Stomach smooth muscle (tissue), 2 donors: ENCODE measurements around the gene PRPF6.

Experiments
- H3K27ac ChIP-seq: one replicate; pipeline ENCODE4 v1.7.0; 2013; ENCODE audit warnings: mild to moderate bottlenecking, low read length, inconsistent platforms
- H3K27me3 ChIP-seq, 2 donors: one replicate each; pipeline ENCODE4 v1.7.0; 2013; ENCODE audit warnings: low read length in 2 of 2; ENCODE audit not compliant: insufficient read depth in 2 of 2, control insufficient read depth in 1 of 2
- H3K36me3 ChIP-seq, 2 donors: one replicate each; pipeline ENCODE4 v1.7.0; 2013; ENCODE audit warnings: low read length in 2 of 2; ENCODE audit not compliant: control insufficient read depth in 2 of 2, insufficient read depth in 2 of 2
- H3K4me1 ChIP-seq: one replicate; pipeline ENCODE4 v1.7.0; 2013; ENCODE audit warnings: low read length; ENCODE audit not compliant: control insufficient read depth, insufficient read depth
- H3K4me3 ChIP-seq, 2 donors: one replicate each; pipeline ENCODE4 v1.7.0; 2013; ENCODE audit warnings: low read length in 2 of 2
- H3K9ac ChIP-seq, 2 donors: one replicate each; pipeline ENCODE4 v1.7.0; 2013; ENCODE audit warnings: low read length in 2 of 2, mild to moderate bottlenecking in 1 of 2
- H3K9me3 ChIP-seq, 2 donors: one replicate each; pipeline ENCODE4 v1.7.0; 2013; ENCODE audit warnings: low read length in 2 of 2; ENCODE audit not compliant: control insufficient read depth in 2 of 2
- donor health status: healthy.
- donor health status: Pancreatic carcinoma.

Gene PRPF6

GRCh38 chr20:64064145-64064698 is 83.3 kb downstream of the PRPF6 start:
- Histone ChIP-seq H3K27me3 (no peaks in the 10 kb centered on the region), H3K4me1 (peaks cover 27% of the 10 kb centered on the region), H3K4me3 (peak overlapping the region; percentile 83 to 87), H3K9ac (peak overlapping the region; percentile 71 to 75), H3K9me3 (no peaks in the 10 kb centered on the region), H3K27ac (peak overlapping the region; percentile 24), H3K36me3 (no peaks in the 10 kb centered on the region)

DNA sequence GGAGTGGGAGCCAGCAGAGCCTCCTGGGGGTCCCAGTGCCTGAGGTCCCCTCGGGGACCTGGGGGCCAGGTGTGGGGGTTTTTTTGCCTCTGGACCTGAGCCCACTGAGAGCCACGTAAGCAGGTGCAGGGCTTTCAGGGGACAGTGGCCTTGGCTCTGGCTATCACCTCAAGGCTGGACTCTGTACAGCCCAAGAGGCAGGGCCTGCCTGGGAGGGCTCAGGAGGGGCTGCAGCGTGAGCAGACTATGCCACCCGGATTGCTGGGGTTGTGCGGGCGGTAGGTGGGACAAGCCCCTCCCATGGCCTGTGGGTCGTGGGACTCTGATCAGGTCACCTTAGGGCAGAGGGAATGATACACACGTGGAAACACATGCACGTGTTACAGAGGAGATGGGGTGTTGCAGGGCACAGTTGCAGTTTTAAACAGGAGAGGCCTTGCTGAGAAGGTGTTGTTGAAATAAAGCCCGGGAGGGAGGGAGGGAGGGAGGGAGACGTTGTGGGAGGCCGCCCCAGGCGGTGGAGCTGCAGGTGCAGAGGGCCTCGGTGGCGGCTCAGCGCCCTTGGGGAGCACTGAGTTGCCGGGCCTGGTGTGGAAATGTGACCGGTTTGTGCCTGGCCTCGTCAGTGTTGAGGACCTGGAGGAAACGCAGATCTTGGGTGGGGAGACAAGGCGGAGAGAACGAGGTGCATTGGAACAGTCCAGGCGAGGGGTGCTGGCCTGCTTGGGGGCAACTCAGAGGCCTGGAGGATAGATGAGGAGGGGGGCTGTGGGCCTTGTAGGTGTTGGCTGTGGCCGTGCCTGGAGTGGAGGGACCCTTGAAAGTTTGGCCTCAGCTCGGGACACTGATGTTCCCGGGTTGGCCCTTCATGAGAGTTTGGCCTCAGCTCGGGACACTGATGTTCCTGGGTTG is 84.4 kb downstream of the PRPF6 start:
- Histone ChIP-seq H3K9me3 (no peaks in the 10 kb centered on the region), H3K9ac (no peak overlapping the region), H3K4me1 (peaks cover 27% of the 10 kb centered on the region), H3K36me3 (no peaks in the 10 kb centered on the region), H3K27me3 (no peaks in the 10 kb centered on the region), H3K27ac (no peak overlapping the region), H3K4me3 (no peak overlapping the region)

DNA sequence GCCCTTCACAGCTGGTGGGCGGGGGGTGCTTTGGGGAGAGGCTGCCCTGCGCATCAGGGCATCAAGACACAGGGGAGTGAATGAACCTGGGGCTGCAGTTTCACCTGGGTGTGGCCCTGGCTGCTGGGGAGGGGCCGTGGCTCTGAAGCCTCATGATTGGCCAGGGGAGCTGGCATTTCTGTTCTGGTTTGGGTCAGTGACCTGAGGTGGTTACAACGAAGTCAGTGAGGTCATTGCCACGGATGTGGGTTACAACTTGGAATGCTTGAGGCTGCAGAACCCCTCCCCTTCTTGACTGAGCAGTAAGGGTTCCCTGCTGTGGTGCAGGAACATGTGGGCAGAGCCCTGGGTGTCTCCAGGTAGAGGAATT is 85.0 kb downstream of the PRPF6 start:
- Histone ChIP-seq H3K36me3 (no peaks in the 10 kb centered on the region), H3K9ac (no peak overlapping the region), H3K4me3 (no peak overlapping the region), H3K4me1 (peaks cover 27% of the 10 kb centered on the region), H3K9me3 (no peaks in the 10 kb centered on the region), H3K27ac (no peak overlapping the region), H3K27me3 (no peaks in the 10 kb centered on the region)

DNA sequence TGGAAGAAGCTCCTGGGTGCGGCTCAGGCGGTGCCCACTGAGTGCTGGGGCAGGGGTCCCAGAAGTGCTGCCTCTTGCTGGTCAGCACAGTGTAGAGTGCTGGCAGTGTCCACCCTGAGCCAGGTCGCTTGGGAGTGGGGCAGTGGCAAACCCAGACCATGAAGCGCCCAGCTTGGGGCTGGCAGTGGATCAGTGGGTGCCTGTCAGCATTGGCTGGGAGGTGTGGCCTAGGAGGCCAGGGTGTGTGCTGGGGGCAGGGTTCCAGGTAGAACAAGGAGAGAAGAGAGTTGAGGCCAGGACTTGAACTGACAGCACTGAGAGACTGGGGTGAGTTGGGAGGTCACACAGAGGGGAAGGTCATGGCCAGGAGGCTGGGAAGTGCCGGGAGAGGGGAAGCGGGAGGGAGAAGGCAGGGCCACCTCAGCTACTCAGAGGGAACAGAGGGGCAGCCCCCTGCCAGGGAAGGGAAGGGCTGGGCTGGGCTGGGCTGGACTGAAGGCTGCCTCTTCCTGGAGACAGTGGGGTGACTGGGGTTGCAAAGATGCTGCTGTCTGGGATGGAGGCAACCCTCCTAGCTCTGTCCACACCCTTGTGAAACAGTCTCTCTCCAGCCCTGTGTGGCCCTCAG is 86.2 kb downstream of the PRPF6 start:
- Histone ChIP-seq H3K4me3 (no peak overlapping the region), H3K27ac (no peak overlapping the region), H3K9ac (no peak overlapping the region), H3K36me3 (no peaks in the 10 kb centered on the region), H3K27me3 (no peaks in the 10 kb centered on the region), H3K4me1 (peaks cover 26% of the 10 kb centered on the region), H3K9me3 (no peaks in the 10 kb centered on the region)

DNA sequence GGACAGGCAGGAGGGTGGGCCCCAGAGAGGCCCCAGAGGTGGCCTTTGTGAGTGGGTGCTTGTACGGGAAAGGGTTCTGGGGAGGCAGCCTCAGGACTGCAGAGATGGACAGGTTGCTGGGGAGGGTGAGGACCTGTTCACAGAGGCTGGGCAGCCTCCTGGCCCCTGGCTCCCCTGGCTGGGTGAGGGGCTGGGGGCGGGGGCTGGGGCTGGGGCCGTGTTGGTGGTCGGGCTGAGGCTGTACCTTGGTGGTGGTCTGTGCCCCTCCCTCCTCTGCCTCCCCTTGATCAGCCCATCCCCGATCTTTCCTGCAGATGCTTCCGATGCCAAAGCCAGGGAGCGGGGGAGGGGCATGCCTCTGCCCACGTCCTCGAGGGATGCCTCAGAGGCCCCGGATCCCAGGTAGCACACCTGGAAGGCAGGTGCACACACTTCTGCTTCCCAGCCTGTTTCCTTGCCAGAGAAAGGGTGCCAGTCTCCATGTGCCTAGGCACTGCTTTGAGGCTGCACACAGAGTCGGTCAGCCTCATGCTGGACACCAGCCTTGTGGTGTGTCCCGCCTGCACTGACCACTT is 86.9 kb downstream of the PRPF6 start:
- Histone ChIP-seq H3K9me3 (no peaks in the 10 kb centered on the region), H3K4me1 (peaks cover 19% of the 10 kb centered on the region)

GRCh38 chr20:64068386-64069208 is 87.7 kb downstream of the PRPF6 start:
- no peaks in the 10 kb centered on the region for H3K9me3 ChIP-seq
- peaks cover 0 to 2% of the 10 kb centered on the region in 2 donors for H3K36me3 ChIP-seq
- H3K27me3 ChIP-seq: no peaks in the 10 kb centered on the region
- peaks cover 17% of the 10 kb centered on the region for H3K4me1 ChIP-seq
- H3K4me3 ChIP-seq: no peak overlapping the region
- H3K27ac ChIP-seq: no peak overlapping the region
- H3K9ac ChIP-seq: no peak overlapping the region

More for the DNA sequence above, 86.9 kb downstream of the PRPF6 start:
- Histone ChIP-seq H3K9ac (no peak overlapping the region), H3K27me3 (no peaks in the 10 kb centered on the region), H3K36me3 (peaks cover 0 to 2% of the 10 kb centered on the region in 2 donors), H3K27ac (no peak overlapping the region), H3K4me3 (no peak overlapping the region)

DNA sequence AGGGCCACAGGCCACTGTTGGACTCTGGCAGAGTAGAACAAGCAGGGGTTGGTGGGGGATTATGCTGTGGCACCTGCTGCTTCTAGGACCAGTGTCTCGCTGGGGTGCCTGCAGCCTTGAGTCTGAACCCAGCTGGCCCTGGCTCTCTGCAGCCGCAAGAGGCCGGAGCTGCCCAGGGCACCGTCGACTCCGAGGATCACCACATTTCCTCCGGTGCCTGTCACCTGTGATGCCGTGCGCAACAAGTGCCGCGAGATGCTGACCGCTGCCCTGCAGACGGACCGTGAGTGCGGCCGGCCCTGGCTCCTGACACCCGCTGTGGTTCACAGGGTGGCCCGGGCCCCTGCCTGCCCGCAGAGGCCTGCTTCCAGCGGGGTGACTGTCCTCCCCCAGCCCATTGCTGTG is 88.3 kb downstream of the PRPF6 start:
- Histone ChIP-seq H3K4me1 (peaks cover 11% of the 10 kb centered on the region), H3K9me3 (no peaks in the 10 kb centered on the region), H3K27me3 (no peaks in the 10 kb centered on the region), H3K9ac (no peak overlapping the region), H3K36me3 (peaks cover 0 to 2% of the 10 kb centered on the region in 2 donors), H3K4me3 (no peak overlapping the region), H3K27ac (no peak overlapping the region)

DNA sequence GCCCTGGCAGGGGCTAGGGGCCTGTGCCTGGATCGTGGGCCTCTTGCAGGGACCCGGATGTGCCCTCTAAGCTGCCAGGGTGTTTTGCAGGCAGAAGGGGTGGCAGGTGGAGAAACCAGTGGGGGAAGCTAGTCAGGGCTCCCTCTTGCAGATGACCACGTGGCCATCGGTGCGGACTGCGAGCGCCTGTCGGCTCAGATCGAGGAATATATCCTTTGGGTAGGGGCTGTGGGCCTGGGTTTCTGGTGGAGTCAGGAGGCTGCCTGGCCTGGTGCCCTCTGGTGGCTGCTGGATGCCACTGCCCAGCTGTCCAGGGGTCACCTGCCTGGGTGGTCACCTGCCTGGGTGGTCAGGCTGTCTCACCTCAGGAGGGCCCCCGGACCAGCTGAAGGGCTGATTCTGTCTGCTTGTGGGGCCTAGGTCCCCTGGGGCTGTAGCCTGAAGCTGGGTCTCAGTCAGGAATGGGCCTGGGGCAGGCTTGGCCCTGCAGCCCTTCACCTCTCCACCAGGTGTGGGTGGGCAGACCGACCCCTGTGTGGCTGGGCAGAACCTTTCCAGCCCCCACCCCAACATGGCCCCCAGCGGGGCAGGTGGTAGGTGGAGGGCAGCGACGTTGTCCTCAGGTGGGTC is 88.8 kb downstream of the PRPF6 start:
- H3K4me1 ChIP-seq: peaks cover 7% of the 10 kb centered on the region
- peaks cover 0 to 2% of the 10 kb centered on the region in 2 donors for H3K36me3 ChIP-seq
- H3K9ac ChIP-seq: no peak overlapping the region
- no peaks in the 10 kb centered on the region for H3K27me3 ChIP-seq
- H3K9me3 ChIP-seq: no peaks in the 10 kb centered on the region
- H3K27ac ChIP-seq: no peak overlapping the region
- no peak overlapping the region for H3K4me3 ChIP-seq

DNA sequence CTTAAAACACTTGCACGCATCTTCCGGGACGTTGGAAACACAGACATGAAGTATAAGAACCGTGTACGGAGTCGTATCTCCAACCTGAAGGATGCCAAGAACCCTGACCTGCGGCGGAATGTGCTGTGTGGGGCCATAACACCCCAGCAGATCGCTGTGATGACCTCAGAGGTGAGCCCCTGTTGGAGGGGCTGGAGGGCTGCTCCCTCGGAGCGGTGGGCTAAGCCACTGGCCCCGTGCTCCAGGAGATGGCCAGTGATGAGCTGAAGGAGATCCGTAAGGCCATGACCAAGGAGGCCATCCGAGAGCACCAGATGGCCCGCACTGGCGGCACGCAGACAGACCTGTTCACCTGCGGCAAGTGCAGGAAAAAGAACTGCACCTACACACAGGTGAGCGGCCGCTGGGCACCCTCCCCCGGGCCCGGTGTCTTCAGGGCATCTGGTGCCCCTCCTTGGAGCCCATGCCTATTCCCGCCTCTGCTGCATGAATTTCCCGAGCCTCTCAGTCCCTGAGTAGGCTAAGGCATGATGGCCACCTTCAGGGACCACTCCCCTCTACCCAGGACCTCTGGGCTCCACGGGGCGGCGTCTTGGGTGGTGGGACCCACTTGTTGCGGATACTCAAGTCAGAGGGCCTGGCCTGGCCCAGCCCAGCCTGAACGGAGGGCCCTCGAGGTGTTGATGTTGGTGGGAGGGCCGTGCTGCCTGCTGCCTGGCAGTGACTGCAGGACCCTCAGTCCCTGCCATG is 89.5 kb downstream of the PRPF6 start:
- peaks cover 2% of the 10 kb centered on the region for H3K4me1 ChIP-seq
- H3K27ac ChIP-seq: no peak overlapping the region
- H3K9me3 ChIP-seq: no peaks in the 10 kb centered on the region
- H3K4me3 ChIP-seq: no peak overlapping the region
- H3K9ac ChIP-seq: no peak overlapping the region
- H3K36me3 ChIP-seq: peaks cover 0 to 2% of the 10 kb centered on the region in 2 donors
- no peaks in the 10 kb centered on the region for H3K27me3 ChIP-seq
